CD1c-positive myeloid dendritic cell (primary cell): Measurements from ENCODE around the gene PRSS53.

Experiments used
- DNase-seq: peaks from one replicate; pipeline ENCODE4 v3.0.0-alpha.2; 2016; ENCODE audit errors: extremely low spot score

Gene PRSS53

DNA sequence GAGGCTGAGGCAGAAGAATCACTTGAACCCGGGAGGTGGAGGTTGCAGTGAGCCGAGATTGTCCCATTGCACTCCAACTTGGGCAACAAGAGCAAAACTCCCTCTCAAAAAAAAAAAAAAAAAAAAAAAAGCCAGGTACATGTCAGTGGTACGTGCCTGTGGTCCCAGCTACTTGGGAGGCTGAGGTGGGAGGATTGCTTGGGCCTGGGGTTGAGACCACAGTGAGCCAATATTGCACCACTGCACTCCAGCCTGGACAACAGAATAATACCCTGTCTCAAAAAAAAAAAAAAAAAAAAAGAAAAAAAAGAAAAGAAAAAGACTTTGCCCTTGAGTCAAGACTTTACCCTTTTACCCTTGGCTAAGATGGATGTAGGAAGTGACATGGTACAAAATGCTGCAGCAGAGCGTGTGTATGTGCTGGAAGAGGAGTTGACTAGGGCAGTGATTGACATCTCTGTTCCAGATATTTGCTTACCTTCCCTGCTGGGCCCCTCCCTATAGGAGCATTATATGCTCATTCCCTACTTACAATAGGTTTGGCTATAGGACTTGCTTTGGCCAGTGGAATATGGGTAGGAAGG, 44.8 kb downstream of the PRSS53 start:
- DNase-seq: no peak

- no peak for DNase-seq
These were observed 45.4 kb downstream of the PRSS53 start for GRCh38 chr16:31043352-31043751.

DNA sequence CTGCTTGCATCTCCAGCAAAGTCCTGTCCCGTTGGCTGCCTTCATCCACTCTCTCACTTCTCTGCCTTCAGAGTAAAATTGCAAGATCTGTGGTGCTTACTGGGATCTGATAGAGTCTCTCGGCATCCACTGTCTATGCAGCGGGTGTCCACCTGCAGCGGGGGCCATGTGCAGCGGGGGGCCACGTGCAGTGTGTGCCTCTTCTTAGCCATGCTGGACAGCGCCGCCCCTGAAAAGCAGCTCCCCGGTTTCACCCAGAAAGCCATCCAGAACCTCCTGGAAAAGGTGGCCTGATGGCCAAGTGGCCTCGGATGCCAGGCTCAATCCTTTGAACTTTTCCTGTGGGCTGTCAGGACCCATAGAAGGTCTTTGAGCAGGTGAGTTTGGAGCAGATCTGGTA, 45.9 kb downstream of the PRSS53 start:
- DNase-seq: no peak

GRCh38 chr16:31038993-31039392, 49.8 kb downstream of the PRSS53 start:
- DNase-seq: no peak

DNA sequence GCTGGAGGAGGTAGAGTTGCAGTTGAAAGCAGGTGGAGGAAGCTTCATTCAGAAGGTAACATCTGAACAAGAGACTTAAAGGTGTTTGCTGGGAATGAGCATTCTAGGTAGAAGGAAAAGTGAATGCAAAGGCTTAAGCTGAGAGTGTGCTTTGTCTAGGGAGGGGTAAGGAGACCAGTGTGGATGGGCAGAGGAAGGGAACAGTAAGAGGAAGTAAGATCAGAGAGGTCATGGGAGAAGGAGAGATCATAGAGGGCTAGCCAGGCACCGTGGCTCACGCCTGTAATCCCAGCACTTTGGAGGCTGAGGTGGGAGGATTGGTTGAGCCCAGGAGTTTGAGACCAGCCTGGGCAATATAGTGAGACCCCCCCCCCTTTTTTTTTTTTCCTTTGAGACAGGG, 52.1 kb downstream of the PRSS53 start:
- DNase-seq: peak; percentile 33

DNA sequence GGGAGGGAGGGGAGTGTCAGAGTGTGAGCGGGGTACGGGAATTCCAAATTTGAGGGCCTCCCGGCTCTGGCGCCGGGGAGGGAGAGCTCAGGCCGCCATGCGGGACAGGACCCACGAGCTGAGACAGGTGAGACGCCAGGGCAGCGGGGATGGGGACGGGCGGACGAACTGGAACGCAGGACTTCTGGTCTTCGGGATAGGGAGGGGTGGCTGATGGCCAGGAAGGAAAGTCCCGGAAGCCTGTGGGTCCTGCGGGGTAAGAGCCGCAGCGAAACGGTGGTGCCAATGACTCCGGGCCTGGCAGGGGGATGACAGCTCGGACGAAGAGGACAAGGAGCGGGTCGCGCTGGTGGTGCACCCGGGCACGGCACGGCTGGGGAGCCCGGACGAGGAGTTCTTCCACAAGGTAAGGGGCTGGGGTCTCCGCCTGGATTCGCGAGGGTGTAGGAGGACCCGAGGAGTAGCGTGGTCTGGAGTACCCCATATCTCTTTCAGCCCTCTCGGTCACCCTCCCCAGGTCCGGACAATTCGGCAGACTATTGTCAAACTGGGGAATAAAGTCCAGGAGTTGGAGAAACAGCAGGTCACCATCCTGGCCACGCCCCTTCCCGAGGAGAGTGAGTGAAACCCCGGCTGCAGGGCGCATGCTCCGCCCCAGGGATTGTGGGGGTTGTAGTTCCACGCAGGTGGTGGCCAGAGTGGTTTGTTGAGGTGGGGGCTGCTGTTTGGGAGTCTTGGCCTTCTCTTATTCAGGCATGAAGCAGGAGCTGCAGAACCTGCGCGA, 54.8 kb downstream of the PRSS53 start:
- DNase-seq: peak; percentile 91
